Activated naive CD4-positive, alpha-beta T cell treated with anti-CD3 and anti-CD28 coated beads for 36 hours (primary cell): ENCODE measurements around the gene MYLIP. TPM values are rescaled to one million over a fixed set of nuclear protein-coding genes. Genes with fewer than 3 reads are reported as not detected.

Experiments used
- CTCF ChIA-PET: fragments of 350-600 bp; sonication (Branson Sonifier 250); formaldehyde crosslinking; loops from one replicate; lab custom pipeline; 2021; ENCODE audit warnings: antibody characterized with exemption; lab: Charles Lee
- DNase-seq: peaks from one replicate; pipeline ENCODE4 v3.0.0-alpha.2; 2020
- H3K27ac Mint-ChIP-seq: one replicate; pipeline ENCODE4 v1.8.0; 2021; ENCODE audit warnings: mild to moderate bottlenecking, mixed read lengths
- H3K27me3 Mint-ChIP-seq: one replicate; pipeline ENCODE4 v1.8.0; 2021; ENCODE audit warnings: low read depth, mixed read lengths
- H3K36me3 Mint-ChIP-seq: one replicate; pipeline ENCODE4 v1.8.0; 2021; ENCODE audit warnings: low read depth, mixed read lengths
- H3K4me1 Mint-ChIP-seq: one replicate; pipeline ENCODE4 v1.8.0; 2021; ENCODE audit warnings: low read depth, mixed read lengths
- H3K4me3 Mint-ChIP-seq: one replicate; pipeline ENCODE4 v1.8.0; 2021; ENCODE audit warnings: mild to moderate bottlenecking, moderate library complexity, mixed read lengths
- H3K9me3 Mint-ChIP-seq: one replicate; pipeline ENCODE4 v1.8.0; 2021; ENCODE audit warnings: mixed read lengths
- intact Hi-C: fragments of 100-400 bp; cut with micrococcal nuclease; formaldehyde crosslinking; loops from one replicate; pipeline ENCODE4 v1.15.1; 2023
- total RNA-seq, 2 experiments: library from RNA; stranded (reverse); gene quantifications; one replicate each; pipeline ENCODE4 v1.2.3, GENCODE V29; 2021

Gene MYLIP
- total RNA-seq, 2 experiments from 2014 or later: 7.3 to 8.1 TPM

DNA sequence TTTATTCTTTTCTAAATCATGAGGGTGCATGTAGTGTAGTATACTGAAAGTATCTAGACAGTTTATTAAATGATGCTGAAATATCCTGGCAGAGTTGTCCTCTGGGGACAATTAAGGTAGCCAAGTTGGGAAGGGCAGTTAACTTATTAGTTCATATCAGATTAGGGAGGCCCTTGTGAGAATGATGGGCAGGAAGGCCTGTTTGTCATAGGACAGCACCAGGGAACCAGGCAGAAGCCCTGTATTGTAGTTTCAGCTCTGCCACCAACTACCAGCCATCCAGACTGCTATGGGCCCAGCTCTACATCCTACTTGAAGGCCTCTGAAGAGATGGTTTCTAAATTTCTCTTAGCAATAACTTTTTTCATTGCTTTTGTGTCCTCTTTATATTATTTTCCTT, 4.0 kb downstream of the MYLIP start:
- peak; percentile 26 for DNase-seq
- intact Hi-C loops: loop anchor here (5.0 to 10.0 kb wide), 7 partner anchors 292 to 1569 kb away; partner anchors contain the start of gene JARID2
- CTCF ChIA-PET: interaction anchor here (1.3 kb wide), 1 partner anchor 50 kb away, joined by 7 read pairs; no protein-coding TSS in a partner anchor
- Mint-ChIP-seq H3K9me3 (no peaks in the 10 kb centered on the region), H3K27ac (peak overlapping the region; percentile 25), H3K27me3 (no peaks in the 10 kb centered on the region), H3K4me3 (no peak overlapping the region), H3K4me1 (peaks cover 62% of the 10 kb centered on the region), H3K36me3 (peaks cover 13% of the 10 kb centered on the region)

DNA sequence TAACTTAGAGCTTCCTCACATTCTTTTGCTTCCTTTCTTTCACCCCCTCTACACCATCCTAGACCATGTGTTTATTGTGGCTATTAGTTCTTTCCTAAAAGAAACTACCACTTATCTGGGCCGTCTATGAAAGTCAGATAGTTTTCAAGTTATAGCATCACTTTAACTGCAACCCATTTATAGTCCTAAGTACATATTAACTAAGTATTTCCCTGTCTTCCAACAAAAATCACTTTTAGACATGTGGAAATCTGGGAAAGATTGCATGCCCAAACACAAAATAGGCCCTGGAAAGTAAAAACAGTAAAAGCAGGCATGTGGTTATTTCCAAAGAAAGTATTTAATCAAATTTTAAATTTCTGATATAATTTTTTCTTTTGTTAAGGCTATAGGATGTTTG, 5.5 kb downstream of the MYLIP start:
- DNase-seq: no peak
- CTCF ChIA-PET: interaction anchor here (0.9 to 1.5 kb wide), 2 partner anchors 35 to 49 kb away, joined by 3 to 6 read pairs; no protein-coding TSS in a partner anchor
- H3K9me3 Mint-ChIP-seq: no peaks in the 10 kb centered on the region
- H3K27me3 Mint-ChIP-seq: no peaks in the 10 kb centered on the region
- peak overlapping the region; percentile 7 for H3K27ac Mint-ChIP-seq
- H3K36me3 Mint-ChIP-seq: peaks cover 15% of the 10 kb centered on the region
- intact Hi-C loops: loop anchor here (5.0 to 10.0 kb wide), 7 partner anchors 290 to 1568 kb away; partner anchors contain the start of gene JARID2
- H3K4me1 Mint-ChIP-seq: peaks cover 68% of the 10 kb centered on the region
- H3K4me3 Mint-ChIP-seq: no peak overlapping the region

DNA sequence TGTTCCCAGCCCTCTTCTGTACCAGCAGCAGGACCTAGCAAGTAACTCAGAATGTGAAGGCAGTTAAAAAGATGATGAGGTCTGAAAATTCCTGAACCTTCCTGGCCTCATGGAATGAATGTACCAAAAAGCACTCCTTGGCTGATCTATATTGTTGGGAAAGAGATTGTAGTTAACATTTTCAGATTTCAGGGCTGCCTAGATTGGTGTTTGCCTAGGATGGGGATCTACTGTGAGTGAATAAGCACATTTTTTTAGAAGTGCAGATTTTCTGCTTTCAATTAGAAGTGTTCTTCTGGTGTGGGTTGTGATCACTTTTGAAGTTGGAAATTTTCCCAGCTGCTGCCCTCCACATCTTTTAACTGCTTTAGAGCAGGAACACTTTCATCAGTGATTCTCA, 6.2 kb downstream of the MYLIP start:
- CTCF ChIA-PET: no interaction called here
- intact Hi-C loops: loop anchor here (1.0 to 10.0 kb wide), 5 partner anchors 28 to 1400 kb away; no protein-coding TSS in a partner anchor

DNA sequence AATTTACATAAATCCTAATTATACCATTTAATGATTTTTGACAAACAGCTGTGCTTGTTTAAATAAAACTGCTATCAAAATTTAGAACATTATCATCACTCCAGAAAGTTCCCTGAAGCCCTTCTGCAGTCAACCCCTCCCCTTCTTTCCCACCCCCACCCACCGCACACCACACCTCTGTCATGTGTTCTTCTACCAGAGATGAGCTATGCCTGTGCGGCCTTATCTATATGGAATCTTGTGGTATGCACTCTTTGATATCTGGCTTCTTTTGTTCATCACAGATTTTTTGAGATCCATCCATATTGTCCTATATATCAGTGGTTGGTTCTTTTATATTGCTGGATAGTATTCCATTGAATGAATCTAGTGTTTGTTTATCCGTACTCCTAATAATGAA, 7.2 kb downstream of the MYLIP start:
- DNase-seq: peak; percentile 20
- H3K36me3 Mint-ChIP-seq: peaks cover 21% of the 10 kb centered on the region
- H3K9me3 Mint-ChIP-seq: no peaks in the 10 kb centered on the region
- no peaks in the 10 kb centered on the region for H3K27me3 Mint-ChIP-seq
- H3K4me1 Mint-ChIP-seq: peaks cover 77% of the 10 kb centered on the region
- peak overlapping the region; percentile 55 for H3K4me3 Mint-ChIP-seq
- peak overlapping the region; percentile 87 for H3K27ac Mint-ChIP-seq
- intact Hi-C loops: loop anchor here (2.0 to 10.0 kb wide), 6 partner anchors 289 to 1401 kb away; no protein-coding TSS in a partner anchor
- CTCF ChIA-PET: interaction anchor here (0.5 to 1.9 kb wide), 3 partner anchors 44 to 445 kb away, joined by 3 to 9 read pairs (median 3); no protein-coding TSS in a partner anchor

More for the DNA sequence above, 6.2 kb downstream of the MYLIP start:
- Mint-ChIP-seq H3K9me3 (no peaks in the 10 kb centered on the region), H3K36me3 (peaks cover 13% of the 10 kb centered on the region), H3K27ac (peak overlapping the region; percentile 22), H3K4me3 (no peak overlapping the region), H3K4me1 (peaks cover 70% of the 10 kb centered on the region), H3K27me3 (no peaks in the 10 kb centered on the region)
- no peak for DNase-seq

DNA sequence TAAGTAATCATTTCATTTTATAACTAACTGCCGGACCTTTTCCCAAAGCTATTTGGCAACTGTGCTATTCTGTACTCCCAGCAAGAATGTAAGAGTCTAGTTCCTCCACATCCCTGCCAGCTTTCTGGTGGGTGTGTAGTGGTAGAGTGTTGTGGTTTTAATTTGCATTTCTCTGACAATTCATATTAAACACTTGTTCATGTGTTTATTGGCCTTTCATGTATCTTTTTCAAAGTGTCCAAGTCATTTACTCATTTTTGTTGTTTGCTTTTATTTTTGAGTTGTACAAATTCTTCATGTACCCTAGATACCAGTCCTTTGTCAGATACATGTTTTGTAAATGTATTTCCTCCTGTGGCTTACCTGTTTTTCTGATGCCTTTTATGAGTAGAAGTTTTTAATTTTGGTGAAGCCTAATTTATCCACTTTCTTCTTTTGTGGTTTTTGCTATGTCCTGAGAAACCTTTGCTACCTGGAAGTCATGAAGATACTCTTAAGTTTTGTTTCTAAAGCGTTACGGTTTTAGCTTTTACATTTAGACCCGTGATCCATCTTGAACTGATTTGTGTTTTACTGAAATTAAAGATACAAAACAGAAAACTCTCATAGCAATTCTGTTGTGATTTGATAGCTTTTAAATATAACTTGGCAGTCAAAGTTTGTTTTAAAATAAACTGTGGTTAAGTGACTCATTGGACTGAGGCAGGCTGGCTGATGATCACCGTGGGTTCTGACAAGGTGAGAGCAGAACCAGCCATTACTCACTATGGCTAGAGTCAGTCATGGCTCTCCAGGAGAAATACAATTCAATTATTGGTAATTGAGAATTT, 8.0 kb downstream of the MYLIP start:
- Mint-ChIP-seq H3K9me3 (no peaks in the 10 kb centered on the region), H3K27ac (peak overlapping the region; percentile 87), H3K4me1 (peaks cover 70% of the 10 kb centered on the region), H3K36me3 (peaks cover 24% of the 10 kb centered on the region), H3K27me3 (no peaks in the 10 kb centered on the region), H3K4me3 (peak overlapping the region; percentile 55)
- CTCF ChIA-PET: interaction anchor here (0.7 to 1.9 kb wide), 8 partner anchors 8 to 450 kb away, joined by 3 to 9 read pairs (median 3); partner anchors contain the start of gene MYLIP
- intact Hi-C loops: loop anchor here (1.0 to 10.0 kb wide), 8 partner anchors 8 to 1402 kb away; partner anchors contain the start of gene MYLIP
- peak; percentile 76 for DNase-seq

DNA sequence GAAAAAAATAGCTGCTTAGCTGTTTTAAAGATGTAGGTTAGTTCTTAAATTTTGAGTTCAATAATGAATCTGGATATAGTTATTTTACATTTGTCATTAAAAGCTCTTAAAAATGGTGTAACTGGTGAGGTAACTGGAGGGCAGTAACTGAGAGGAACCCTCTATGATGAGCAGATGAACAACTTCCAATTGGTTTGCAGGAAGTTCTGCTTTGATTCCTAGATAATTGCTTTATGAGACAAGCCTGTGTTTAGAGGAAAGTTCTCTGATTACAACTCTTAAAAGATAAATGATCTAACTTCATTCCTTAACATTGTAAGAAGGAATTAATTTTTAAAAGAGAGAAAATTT, 8.5 kb downstream of the MYLIP start:
- peak overlapping the region; percentile 55 for H3K4me3 Mint-ChIP-seq
- H3K27me3 Mint-ChIP-seq: no peaks in the 10 kb centered on the region
- peaks cover 27% of the 10 kb centered on the region for H3K36me3 Mint-ChIP-seq
- intact Hi-C loops: loop anchor here (1.0 to 10.0 kb wide), 8 partner anchors 8 to 1403 kb away; partner anchors contain the start of gene MYLIP
- no peaks in the 10 kb centered on the region for H3K9me3 Mint-ChIP-seq
- DNase-seq: no peak
- CTCF ChIA-PET: interaction anchor here (0.7 to 1.9 kb wide), 7 partner anchors 9 to 451 kb away, joined by 3 to 9 read pairs (median 3); partner anchors contain the start of gene MYLIP
- peak overlapping the region; percentile 87 for H3K27ac Mint-ChIP-seq
- H3K4me1 Mint-ChIP-seq: peaks cover 65% of the 10 kb centered on the region

DNA sequence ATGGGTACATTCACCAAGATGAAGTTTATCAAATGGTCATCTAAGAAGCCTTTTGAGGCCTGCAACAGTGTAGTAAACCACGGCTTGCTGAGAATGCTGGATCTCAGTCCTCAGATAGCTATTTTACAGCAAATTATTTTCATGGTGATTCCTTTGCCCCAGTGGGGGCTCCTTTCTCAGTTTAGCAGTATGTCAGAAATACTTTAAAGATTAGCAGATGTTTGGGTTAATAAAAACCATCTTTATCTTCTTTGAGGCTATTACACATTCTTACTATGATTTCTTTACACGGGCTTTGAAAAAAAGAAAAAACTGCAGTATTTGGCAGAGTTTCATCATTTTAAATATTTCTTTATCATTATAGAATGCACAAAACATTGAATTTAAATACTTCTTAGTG, 10.7 kb downstream of the MYLIP start:
- no peak overlapping the region for H3K27ac Mint-ChIP-seq
- CTCF ChIA-PET: interaction anchor here (0.6 kb wide), 1 partner anchor 172 kb away, joined by 3 read pairs; no protein-coding TSS in a partner anchor
- peaks cover 45% of the 10 kb centered on the region for H3K4me1 Mint-ChIP-seq
- no peak for DNase-seq
- intact Hi-C loops: loop anchor here (10.0 kb wide), 4 partner anchors 285 to 1405 kb away; no protein-coding TSS in a partner anchor
- no peaks in the 10 kb centered on the region for H3K9me3 Mint-ChIP-seq
- peaks cover 39% of the 10 kb centered on the region for H3K36me3 Mint-ChIP-seq
- no peaks in the 10 kb centered on the region for H3K27me3 Mint-ChIP-seq
- H3K4me3 Mint-ChIP-seq: no peak overlapping the region

DNA sequence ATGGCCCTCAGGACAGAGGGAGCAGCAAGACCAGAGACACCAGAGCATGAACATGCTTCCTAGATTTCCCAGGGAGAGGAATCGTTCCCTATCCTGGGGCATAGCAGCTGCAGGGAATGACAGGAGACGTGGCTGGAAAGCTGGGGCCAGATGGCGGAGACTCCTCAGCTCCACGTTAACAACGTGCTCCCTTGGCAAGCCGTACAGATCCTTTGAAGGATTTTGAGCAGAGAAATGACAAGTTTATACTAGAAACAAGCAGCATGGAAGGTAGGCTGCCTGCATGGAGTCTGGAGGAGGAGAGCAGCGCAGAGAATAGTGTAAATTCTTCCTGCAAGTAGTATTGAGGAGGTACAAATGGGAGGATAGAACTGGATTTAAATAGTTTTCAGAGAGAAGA, 11.7 kb downstream of the MYLIP start:
- H3K4me1 Mint-ChIP-seq: peaks cover 37% of the 10 kb centered on the region

DNA sequence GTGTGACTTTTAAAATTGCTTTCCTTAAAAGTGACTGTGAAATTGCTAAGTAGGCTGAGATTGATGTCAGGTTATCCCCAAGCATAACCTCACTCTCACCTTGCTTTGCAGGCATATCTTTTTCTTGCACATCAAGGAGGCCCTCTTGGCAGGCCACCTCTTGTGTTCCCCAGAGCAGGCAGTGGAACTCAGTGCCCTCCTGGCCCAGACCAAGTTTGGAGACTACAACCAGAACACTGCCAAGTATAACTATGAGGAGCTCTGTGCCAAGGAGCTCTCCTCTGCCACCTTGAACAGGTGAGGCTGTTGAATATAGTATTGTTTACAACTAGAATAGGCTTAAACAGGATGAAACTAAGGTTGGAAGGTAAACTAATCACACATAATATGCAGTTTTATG, 12.6 kb downstream of the MYLIP start:
- no peak overlapping the region for H3K4me3 Mint-ChIP-seq
- intact Hi-C loops: no loop called here
- CTCF ChIA-PET: no interaction called here
- peaks cover 29% of the 10 kb centered on the region for H3K4me1 Mint-ChIP-seq
- no peak overlapping the region for H3K27ac Mint-ChIP-seq
- H3K36me3 Mint-ChIP-seq: peaks cover 54% of the 10 kb centered on the region
- DNase-seq: no peak
- H3K27me3 Mint-ChIP-seq: no peaks in the 10 kb centered on the region
- H3K9me3 Mint-ChIP-seq: no peaks in the 10 kb centered on the region

More for the DNA sequence above, 11.7 kb downstream of the MYLIP start:
- H3K27ac Mint-ChIP-seq: no peak overlapping the region
- no peaks in the 10 kb centered on the region for H3K9me3 Mint-ChIP-seq
- H3K4me3 Mint-ChIP-seq: no peak overlapping the region
- intact Hi-C loops: no loop called here
- CTCF ChIA-PET: interaction anchor here (0.6 to 0.7 kb wide), 2 partner anchors 54 to 239 kb away, joined by 3 read pairs; no protein-coding TSS in a partner anchor
- peaks cover 48% of the 10 kb centered on the region for H3K36me3 Mint-ChIP-seq
- no peaks in the 10 kb centered on the region for H3K27me3 Mint-ChIP-seq
- no peak for DNase-seq

DNA sequence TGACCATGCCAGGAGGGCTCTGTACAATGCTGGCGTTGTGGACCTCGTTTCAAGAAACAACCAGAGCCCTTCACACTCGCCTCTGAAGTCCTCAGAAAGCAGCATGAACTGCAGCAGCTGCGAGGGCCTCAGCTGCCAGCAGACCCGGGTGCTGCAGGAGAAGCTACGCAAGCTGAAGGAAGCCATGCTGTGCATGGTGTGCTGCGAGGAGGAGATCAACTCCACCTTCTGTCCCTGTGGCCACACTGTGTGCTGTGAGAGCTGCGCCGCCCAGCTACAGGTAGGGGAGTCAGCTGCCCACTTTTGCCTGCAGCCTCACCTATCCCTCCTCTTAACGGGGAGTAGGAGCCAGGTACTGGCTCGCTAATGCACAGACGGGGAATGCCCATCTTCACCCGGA, 16.2 kb downstream of the MYLIP start:
- no peaks in the 10 kb centered on the region for H3K9me3 Mint-ChIP-seq
- no peaks in the 10 kb centered on the region for H3K27me3 Mint-ChIP-seq
- CTCF ChIA-PET: interaction anchor here (1.5 kb wide), 1 partner anchor 61 kb away, joined by 6 read pairs; no protein-coding TSS in a partner anchor
- H3K4me3 Mint-ChIP-seq: no peak overlapping the region
- H3K36me3 Mint-ChIP-seq: peaks cover 76% of the 10 kb centered on the region
- DNase-seq: no peak
- peaks cover 7% of the 10 kb centered on the region for H3K4me1 Mint-ChIP-seq
- no peak overlapping the region for H3K27ac Mint-ChIP-seq
- intact Hi-C loops: no loop called here

DNA sequence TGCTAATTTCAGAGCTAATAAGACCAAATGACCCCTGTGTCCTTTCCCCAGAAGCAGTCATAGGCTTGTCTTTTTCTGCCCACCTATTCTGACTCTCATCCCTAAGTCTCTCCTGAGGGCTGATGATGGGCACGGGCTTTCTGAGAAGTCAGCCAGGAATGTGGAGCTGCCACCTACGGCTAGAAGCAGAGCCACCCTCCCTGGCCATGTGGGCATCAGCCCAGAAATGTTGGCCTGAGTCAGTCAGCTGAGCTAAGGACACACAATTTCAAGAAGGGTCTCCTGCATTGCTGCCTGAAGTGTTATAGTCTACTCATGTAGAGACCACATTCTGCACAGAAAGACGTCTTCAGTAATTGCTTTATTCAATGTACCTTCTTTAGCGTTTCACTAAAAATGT, 17.1 kb downstream of the MYLIP start:
- Mint-ChIP-seq H3K9me3 (no peaks in the 10 kb centered on the region), H3K4me1 (no peaks in the 10 kb centered on the region), H3K36me3 (peaks cover 76% of the 10 kb centered on the region), H3K4me3 (no peak overlapping the region), H3K27ac (no peak overlapping the region), H3K27me3 (no peaks in the 10 kb centered on the region)
- intact Hi-C loops: no loop called here
- CTCF ChIA-PET: interaction anchor here (0.6 kb wide), 1 partner anchor 464 kb away, joined by 3 read pairs; no protein-coding TSS in a partner anchor
- no peak for DNase-seq

DNA sequence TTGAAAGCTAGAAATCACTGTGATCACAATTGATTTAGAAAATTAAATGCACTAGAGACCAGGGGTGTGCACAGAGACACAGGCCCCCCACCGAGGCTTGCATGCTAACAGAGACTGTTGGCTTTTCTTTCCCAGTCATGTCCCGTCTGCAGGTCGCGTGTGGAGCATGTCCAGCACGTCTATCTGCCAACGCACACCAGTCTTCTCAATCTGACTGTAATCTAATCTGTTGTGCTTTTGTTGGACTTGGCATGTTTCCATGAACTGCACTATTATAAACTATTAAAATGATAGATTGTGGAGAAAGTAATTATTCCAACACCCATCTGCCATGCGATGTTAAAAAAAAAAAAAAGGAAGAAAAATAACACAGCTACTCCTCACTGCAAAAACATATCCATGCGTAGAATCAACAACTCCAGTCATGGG, 17.7 kb downstream of the MYLIP start:
- intact Hi-C loops: no loop called here
- no peaks in the 10 kb centered on the region for H3K27me3 Mint-ChIP-seq
- no peak overlapping the region for H3K27ac Mint-ChIP-seq
- H3K9me3 Mint-ChIP-seq: no peaks in the 10 kb centered on the region
- DNase-seq: no peak
- no peaks in the 10 kb centered on the region for H3K4me1 Mint-ChIP-seq
- no peak overlapping the region for H3K4me3 Mint-ChIP-seq
- H3K36me3 Mint-ChIP-seq: peaks cover 73% of the 10 kb centered on the region
- CTCF ChIA-PET: interaction anchor here (1.2 kb wide), 1 partner anchor 9 kb away, joined by 4 read pairs; no protein-coding TSS in a partner anchor
